ENCODE measurements around the gene FANCD2OS. TPM values are rescaled to one million over a fixed set of nuclear protein-coding genes. Genes with fewer than 3 reads are reported as not detected.

Gene FANCD2OS
- total RNA-seq, 4 donors from 2014 or later = not detected

- TF ChIP-seq, protein P1, sequence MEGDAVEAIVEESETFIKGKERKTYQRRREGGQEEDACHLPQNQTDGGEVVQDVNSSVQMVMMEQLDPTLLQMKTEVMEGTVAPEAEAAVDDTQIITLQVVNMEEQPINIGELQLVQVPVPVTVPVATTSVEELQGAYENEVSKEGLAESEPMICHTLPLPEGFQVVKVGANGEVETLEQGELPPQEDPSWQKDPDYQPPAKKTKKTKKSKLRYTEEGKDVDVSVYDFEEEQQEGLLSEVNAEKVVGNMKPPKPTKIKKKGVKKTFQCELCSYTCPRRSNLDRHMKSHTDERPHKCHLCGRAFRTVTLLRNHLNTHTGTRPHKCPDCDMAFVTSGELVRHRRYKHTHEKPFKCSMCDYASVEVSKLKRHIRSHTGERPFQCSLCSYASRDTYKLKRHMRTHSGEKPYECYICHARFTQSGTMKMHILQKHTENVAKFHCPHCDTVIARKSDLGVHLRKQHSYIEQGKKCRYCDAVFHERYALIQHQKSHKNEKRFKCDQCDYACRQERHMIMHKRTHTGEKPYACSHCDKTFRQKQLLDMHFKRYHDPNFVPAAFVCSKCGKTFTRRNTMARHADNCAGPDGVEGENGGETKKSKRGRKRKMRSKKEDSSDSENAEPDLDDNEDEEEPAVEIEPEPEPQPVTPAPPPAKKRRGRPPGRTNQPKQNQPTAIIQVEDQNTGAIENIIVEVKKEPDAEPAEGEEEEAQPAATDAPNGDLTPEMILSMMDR (IDR thresholded peaks at IDR 0.05; ENCODE audit: low read depth) = no peak
Measured at GRCh38 chr3:10090179-10090578, 17.9 kb downstream of the FANCD2OS start.

- TF ChIP-seq, protein P1 (IDR thresholded peaks at IDR 0.05; ENCODE audit: low read depth) = no peak
Measured at GRCh38 chr3:10088256-10088655, 19.8 kb downstream of the FANCD2OS start.

DNA sequence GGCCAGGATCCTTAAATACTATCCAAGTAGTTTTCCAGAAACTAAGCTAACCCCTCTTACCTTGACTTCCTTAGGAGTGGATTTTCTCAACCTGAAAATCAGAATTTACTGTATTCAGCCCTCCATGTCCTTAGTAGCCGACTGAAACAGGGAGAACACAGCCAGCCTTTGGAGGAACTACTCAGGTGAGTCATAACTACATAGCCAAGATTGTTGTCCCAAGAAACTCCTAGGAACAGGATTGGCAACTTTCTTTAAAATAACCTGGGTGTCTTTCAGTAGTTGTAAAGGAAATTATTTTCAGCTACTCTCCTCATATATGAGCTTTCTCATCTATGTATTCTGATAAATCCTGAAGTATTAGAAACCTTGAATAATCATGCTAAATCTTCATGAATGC is 22.3 kb downstream of the FANCD2OS start:
- TF ChIP-seq, protein P1 (IDR thresholded peaks at IDR 0.05; ENCODE audit: low read depth) = no peak

GRCh38 chr3:10081871-10082270 is 26.2 kb downstream of the FANCD2OS start:
- TF ChIP-seq, protein P1 (IDR thresholded peaks at IDR 0.05; ENCODE audit: low read depth) = no peak

DNA sequence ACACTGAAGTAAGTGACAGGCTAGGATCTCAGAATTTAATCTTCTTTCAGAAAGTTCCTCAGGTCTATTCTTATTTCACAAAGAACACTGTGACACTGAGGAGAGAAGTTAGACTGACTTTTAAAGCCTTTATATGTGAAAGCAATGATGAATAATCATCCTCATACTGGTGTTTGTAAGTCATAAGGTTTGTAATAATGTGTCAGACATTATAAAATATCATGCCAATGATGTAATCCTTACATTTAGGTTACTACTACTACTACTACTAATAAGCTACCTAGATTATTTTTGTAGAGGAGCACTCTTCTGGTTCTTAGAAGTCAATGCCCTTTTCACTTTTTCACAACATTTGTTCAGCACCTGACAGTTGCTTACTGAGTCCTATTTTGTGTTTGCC is 33.4 kb downstream of the FANCD2OS start:
- TF ChIP-seq, protein P1 (IDR thresholded peaks at IDR 0.05; ENCODE audit: low read depth) = no peak

GRCh38 chr3:10055097-10055496 is 53.0 kb downstream of the FANCD2OS start:
- TF ChIP-seq, protein P1 (IDR thresholded peaks at IDR 0.05; ENCODE audit: low read depth) = no peak

Other genes with a start within 250 kb of the FANCD2OS start
- gene CIDEC, start 228.0 kb downstream of the FANCD2OS start, total RNA-seq = 1,000 to 10,000 TPM in 2 of 4 donors, 100 to 1,000 TPM in 2; 684 to 1,626 (median 1,205) TPM
- 10 to 100 TPM; 53.7 to 83.8 (median 60.2) TPM for gene JAGN1, start 217.6 kb downstream of the FANCD2OS start, total RNA-seq
- 10 to 100 TPM in 3 of 4 donors, 1 to 10 TPM in 1; 5.9 to 27.9 (median 14.2) TPM for gene IL17RE, start 205.4 kb downstream of the FANCD2OS start, total RNA-seq
- gene IL17RC, start 191.2 kb downstream of the FANCD2OS start, total RNA-seq = 10 to 100 TPM; 26.3 to 99.3 (median 82.1) TPM
- gene CRELD1, start 174.4 kb downstream of the FANCD2OS start, total RNA-seq = 10 to 100 TPM; 30.2 to 45.6 (median 35.5) TPM
- 1 to 10 TPM in 2 of 4 donors, under 1 TPM in 2; 0.82 to 2.4 (median 1.0) TPM for gene PRRT3, start 155.8 kb downstream of the FANCD2OS start, total RNA-seq
- 100 to 1,000 TPM in 1 of 4 donors, 10 to 100 TPM in 3; 71.6 to 103 (median 90.8) TPM for gene EMC3, start 121.4 kb downstream of the FANCD2OS start, total RNA-seq
- 10 to 100 TPM in 2 of 4 donors, 1 to 10 TPM in 2; 1.5 to 12.2 (median 7.2) TPM for gene FANCD2, start 81.8 kb downstream of the FANCD2OS start, total RNA-seq
- gene BRK1, start 7.4 kb upstream of the FANCD2OS start, total RNA-seq = 100 to 1,000 TPM in 3 of 4 donors, 10 to 100 TPM in 1; 79.3 to 163 (median 119) TPM
- 10 to 100 TPM; 23.8 to 37.5 (median 30.4) TPM for gene VHL, start 33.5 kb upstream of the FANCD2OS start, total RNA-seq
- 10 to 100 TPM in 3 of 4 donors, 1 to 10 TPM in 1; 6.8 to 20.5 (median 13.7) TPM for gene IRAK2, start 56.7 kb upstream of the FANCD2OS start, total RNA-seq
- 10 to 100 TPM; 11.9 to 21.9 (median 18.1) TPM for gene TATDN2, start 140.2 kb upstream of the FANCD2OS start, total RNA-seq
- gene GHRL, start 184.7 kb upstream of the FANCD2OS start, total RNA-seq = 10 to 100 TPM in 1 of 4 donors, not detected in 3; 11.3 TPM
- gene SEC13, start 212.9 kb upstream of the FANCD2OS start, total RNA-seq = 10 to 100 TPM; 60.0 to 89.8 (median 69.9) TPM